Measurements from ENCODE around the gene ITGA2. TPM values are rescaled to one million over a fixed set of nuclear protein-coding genes. Genes with fewer than 3 reads are reported as not detected.

The ITGA2 gene
- total and polyA plus RNA-seq, 5 experiments from 2014 or later: 0.06 to 0.19 TPM; not detected in 3

- Mint-ChIP-seq H3K27ac (no peak overlapping the region), H3K4me3 (no peak overlapping the region), H3K4me1 (no peaks in the 10 kb centered on the region), H3K27me3 (peaks cover 0 to 6% (median 2%) of the 10 kb centered on the region in 5 donors), H3K36me3 (no peaks in the 10 kb centered on the region), H3K9me3 (no peaks in the 10 kb centered on the region)
- DNase-seq (no peak), ATAC-seq (no peak)
- POLR2A ChIA-PET: no interaction called here
Observed at GRCh38 chr5:53048248-53048647, 59.1 kb downstream of the ITGA2 start.

- no peaks in the 10 kb centered on the region for H3K9me3 Mint-ChIP-seq
- no peak for DNase-seq
- H3K4me3 Mint-ChIP-seq: no peak overlapping the region
- H3K27ac Mint-ChIP-seq: no peak overlapping the region
- peaks cover 0 to 9% (median 0%) of the 10 kb centered on the region in 5 donors for H3K27me3 Mint-ChIP-seq
- H3K36me3 Mint-ChIP-seq: no peaks in the 10 kb centered on the region
- H3K4me1 Mint-ChIP-seq: no peaks in the 10 kb centered on the region
- POLR2A ChIA-PET: no interaction called here
- no peak for ATAC-seq
Observed at GRCh38 chr5:53052499-53052898, 63.3 kb downstream of the ITGA2 start.

DNA sequence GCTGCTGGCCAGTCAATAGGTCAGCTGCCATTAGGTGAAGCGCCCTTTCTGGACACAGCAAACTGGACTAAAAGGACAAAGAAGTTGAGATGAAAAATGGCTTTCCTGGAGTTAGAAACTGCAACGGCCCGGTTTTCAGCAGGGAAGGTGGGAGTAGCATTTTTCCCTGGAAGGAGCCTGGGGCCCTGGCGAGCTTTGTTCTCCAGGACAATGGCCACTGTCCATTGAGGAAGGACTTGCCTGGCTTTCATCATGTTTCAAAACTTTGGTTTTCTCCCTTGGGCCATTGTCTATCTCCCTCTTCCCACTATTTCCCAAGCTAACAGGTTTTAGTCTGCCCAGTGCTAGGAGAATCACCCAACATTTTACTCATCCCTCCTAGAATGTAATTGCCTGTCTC, 64.2 kb downstream of the ITGA2 start:
- Mint-ChIP-seq H3K36me3 (no peaks in the 10 kb centered on the region), H3K27me3 (peaks cover 0 to 14% (median 4%) of the 10 kb centered on the region in 5 donors), H3K27ac (no peak overlapping the region), H3K4me3 (no peak overlapping the region), H3K9me3 (no peaks in the 10 kb centered on the region), H3K4me1 (no peaks in the 10 kb centered on the region)
- DNase-seq: no peak
- ATAC-seq: no peak
- POLR2A ChIA-PET: no interaction called here

DNA sequence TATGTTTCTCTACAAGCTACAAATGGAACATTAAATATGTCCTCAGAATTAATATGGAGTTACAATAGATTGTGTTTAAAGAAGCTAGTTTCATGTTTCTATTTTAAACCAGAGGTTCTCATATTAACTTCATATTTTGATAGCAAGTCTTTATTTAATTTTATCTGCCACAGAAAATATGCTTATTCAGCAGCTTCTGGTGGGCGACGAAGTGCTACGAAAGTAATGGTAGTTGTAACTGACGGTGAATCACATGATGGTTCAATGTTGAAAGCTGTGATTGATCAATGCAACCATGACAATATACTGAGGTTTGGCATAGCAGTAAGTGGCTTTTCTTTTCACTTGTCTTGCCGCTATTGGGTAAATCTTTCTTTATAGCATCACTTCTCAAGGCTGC, 66.2 kb downstream of the ITGA2 start:
- Mint-ChIP-seq H3K4me1 (no peaks in the 10 kb centered on the region), H3K27me3 (peaks cover 0 to 18% (median 8%) of the 10 kb centered on the region in 5 donors), H3K9me3 (no peaks in the 10 kb centered on the region), H3K36me3 (no peaks in the 10 kb centered on the region), H3K4me3 (no peak overlapping the region), H3K27ac (no peak overlapping the region)
- DNase-seq (no peak), ATAC-seq (no peak)
- POLR2A ChIA-PET: no interaction called here

DNA sequence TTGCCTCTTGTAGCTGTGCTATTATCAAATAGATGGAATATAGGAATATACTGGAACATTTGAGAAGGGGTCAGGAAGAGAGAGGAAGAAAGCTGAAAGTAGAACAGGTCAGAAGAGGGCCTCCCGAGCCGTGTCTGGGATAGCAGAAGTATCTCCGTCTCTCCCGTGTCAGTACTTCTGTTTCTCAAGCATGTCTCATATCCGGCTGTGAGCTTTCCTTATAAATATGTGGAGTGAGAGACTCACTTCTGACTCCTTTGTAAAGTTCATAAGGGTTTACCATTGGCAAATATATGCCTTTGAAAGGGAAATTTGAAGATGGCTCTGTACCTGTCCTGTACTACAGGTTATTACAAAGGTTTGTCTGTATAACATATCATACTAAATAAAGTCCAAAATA, 70.1 kb downstream of the ITGA2 start:
- Mint-ChIP-seq H3K4me1 (no peaks in the 10 kb centered on the region), H3K27me3 (peaks cover 0 to 25% (median 11%) of the 10 kb centered on the region in 5 donors), H3K27ac (no peak overlapping the region), H3K36me3 (no peaks in the 10 kb centered on the region), H3K4me3 (no peak overlapping the region), H3K9me3 (no peaks in the 10 kb centered on the region)
- no peak for DNase-seq
- no peak for ATAC-seq
- POLR2A ChIA-PET: no interaction called here

DNA sequence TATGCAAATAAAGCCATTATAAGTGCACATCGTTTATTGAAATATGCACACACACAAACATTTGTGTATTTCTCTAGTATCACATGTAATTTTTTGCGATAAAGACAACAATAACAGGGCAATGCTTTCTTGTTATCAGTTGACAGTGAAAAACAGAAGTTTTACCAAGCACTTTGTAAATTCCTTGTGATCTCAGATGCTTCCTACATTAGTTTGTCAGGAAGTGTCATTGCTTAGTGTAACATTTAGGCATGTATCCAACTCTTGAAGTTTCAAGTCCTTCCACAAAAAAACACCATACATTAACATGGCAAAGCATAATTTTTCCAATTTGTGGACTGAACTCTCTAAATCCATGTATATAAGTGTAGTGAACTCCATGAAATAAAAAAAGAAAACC, 74.0 kb downstream of the ITGA2 start:
- ATAC-seq: no peak
- Mint-ChIP-seq H3K27me3 (peaks cover 0 to 24% (median 9%) of the 10 kb centered on the region in 5 donors), H3K4me3 (no peak overlapping the region), H3K27ac (no peak overlapping the region), H3K36me3 (no peaks in the 10 kb centered on the region), H3K9me3 (no peaks in the 10 kb centered on the region), H3K4me1 (no peaks in the 10 kb centered on the region)
- DNase-seq: no peak
- POLR2A ChIA-PET: no interaction called here

- no peaks in the 10 kb centered on the region for H3K36me3 Mint-ChIP-seq
- no peak overlapping the region for H3K4me3 Mint-ChIP-seq
- H3K27me3 Mint-ChIP-seq: peaks cover 0 to 18% (median 8%) of the 10 kb centered on the region in 5 donors
- POLR2A ChIA-PET: no interaction called here
- no peak overlapping the region for H3K27ac Mint-ChIP-seq
- no peak for DNase-seq
- no peaks in the 10 kb centered on the region for H3K9me3 Mint-ChIP-seq
- H3K4me1 Mint-ChIP-seq: no peaks in the 10 kb centered on the region
- no peak for ATAC-seq
Observed at GRCh38 chr5:53063791-53064190, 74.6 kb downstream of the ITGA2 start.

DNA sequence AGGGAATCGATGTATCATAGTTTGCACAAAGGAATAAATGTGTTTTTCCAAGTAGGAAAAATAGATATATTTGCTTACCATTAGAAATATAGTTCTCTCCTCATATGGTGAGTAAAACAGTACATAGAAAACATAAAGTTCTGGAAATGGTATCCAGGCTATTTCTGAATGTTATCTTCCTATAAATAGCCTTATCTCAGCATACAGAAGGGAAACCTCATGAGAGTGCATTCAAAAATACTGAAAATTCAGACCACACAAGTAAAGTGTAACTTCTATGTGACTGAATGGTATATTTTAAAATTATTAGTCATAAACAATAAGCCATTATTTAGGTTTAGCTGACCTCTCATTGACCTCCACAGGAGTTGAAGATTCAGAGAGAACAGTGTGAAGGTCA, 76.9 kb downstream of the ITGA2 start:
- POLR2A ChIA-PET: no interaction called here
- DNase-seq: no peak
- Mint-ChIP-seq H3K27me3 (peaks cover 0 to 8% (median 3%) of the 10 kb centered on the region in 5 donors), H3K4me3 (no peak overlapping the region), H3K9me3 (no peaks in the 10 kb centered on the region), H3K27ac (no peak overlapping the region), H3K4me1 (no peaks in the 10 kb centered on the region), H3K36me3 (no peaks in the 10 kb centered on the region)
- ATAC-seq: no peak

DNA sequence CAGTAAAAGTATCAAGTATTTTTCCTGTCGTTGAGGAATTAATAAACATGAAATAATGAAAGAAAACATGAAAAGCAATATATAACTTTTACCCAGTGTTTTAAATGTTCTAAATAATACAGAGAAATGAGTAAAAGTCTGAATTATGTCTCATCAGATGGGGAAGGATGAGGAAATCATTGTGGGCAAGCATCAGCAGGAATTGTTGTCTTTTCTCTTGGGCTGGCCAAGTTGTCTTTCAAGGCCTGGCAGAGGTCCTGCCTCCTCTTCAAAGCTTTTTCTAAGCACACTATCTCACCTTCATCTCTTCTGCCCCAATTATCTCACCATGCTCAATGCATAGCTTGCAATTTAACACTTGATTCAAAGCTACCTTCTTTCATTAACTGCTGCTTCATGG, 78.5 kb downstream of the ITGA2 start:
- no peak for DNase-seq
- POLR2A ChIA-PET: no interaction called here
- Mint-ChIP-seq H3K4me1 (no peaks in the 10 kb centered on the region), H3K9me3 (no peaks in the 10 kb centered on the region), H3K4me3 (no peak overlapping the region), H3K27me3 (peaks cover 0 to 5% (median 3%) of the 10 kb centered on the region in 5 donors), H3K36me3 (no peaks in the 10 kb centered on the region), H3K27ac (no peak overlapping the region)
- no peak for ATAC-seq

GRCh38 chr5:53068291-53068836, 79.2 kb downstream of the ITGA2 start:
- Mint-ChIP-seq H3K27me3 (peaks cover 2 to 8% (median 3%) of the 10 kb centered on the region in 5 donors), H3K4me1 (no peaks in the 10 kb centered on the region), H3K4me3 (no peak overlapping the region), H3K36me3 (no peaks in the 10 kb centered on the region), H3K9me3 (no peaks in the 10 kb centered on the region), H3K27ac (no peak overlapping the region)
- ATAC-seq (no peak), DNase-seq (no peak)
- POLR2A ChIA-PET: no interaction called here

DNA sequence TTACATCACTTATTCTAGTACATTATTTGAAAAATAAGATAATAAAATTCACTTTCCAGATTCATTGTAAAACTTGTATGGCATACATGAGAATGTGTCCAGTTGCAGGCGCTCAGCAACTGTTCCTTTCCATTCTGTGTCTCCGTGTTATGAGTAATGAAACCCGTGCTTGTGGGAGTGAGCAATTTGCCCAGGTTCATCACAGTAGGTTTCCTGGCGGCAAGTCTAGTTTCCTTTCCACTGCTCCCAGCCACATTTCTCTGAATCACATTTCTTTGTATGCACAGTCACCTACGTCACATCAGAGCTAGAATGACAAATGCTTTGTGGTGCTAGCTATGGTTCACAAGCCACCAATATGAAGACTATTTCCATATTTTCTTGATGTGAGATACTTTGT, 80.5 kb downstream of the ITGA2 start:
- ATAC-seq: no peak
- Mint-ChIP-seq H3K36me3 (no peaks in the 10 kb centered on the region), H3K27me3 (peaks cover 3 to 10% (median 4%) of the 10 kb centered on the region in 5 donors), H3K27ac (no peak overlapping the region), H3K4me1 (no peaks in the 10 kb centered on the region), H3K9me3 (no peaks in the 10 kb centered on the region), H3K4me3 (no peak overlapping the region)
- DNase-seq: no peak
- POLR2A ChIA-PET: interaction anchor here (0.9 kb wide), 1 partner anchor 80 kb away, joined by 3 read pairs; no protein-coding TSS in a partner anchor

DNA sequence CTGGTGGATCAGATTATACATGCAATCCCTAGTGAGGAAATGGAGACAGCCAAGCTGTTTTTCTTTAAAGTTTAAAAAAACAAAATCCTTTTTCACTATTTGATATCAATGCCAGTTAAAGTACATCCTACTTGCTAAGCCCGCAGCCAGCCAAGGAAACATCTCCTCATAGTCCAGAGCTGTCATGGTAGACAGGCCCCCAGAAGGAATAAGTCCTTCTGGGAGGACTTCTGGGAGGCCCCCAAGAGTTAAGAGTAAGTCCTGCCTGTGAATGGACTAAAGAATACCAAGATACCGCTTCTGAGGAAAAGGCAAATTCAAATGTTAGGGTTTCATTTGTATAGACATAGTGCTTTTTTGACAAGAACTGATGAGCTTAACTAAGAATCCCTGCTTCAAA, 82.1 kb downstream of the ITGA2 start:
- POLR2A ChIA-PET: no interaction called here
- no peak for DNase-seq
- Mint-ChIP-seq H3K4me1 (no peaks in the 10 kb centered on the region), H3K9me3 (no peaks in the 10 kb centered on the region), H3K27me3 (peaks cover 3 to 16% (median 6%) of the 10 kb centered on the region in 5 donors), H3K4me3 (no peak overlapping the region), H3K36me3 (no peaks in the 10 kb centered on the region), H3K27ac (no peak overlapping the region)
- ATAC-seq: no peak

DNA sequence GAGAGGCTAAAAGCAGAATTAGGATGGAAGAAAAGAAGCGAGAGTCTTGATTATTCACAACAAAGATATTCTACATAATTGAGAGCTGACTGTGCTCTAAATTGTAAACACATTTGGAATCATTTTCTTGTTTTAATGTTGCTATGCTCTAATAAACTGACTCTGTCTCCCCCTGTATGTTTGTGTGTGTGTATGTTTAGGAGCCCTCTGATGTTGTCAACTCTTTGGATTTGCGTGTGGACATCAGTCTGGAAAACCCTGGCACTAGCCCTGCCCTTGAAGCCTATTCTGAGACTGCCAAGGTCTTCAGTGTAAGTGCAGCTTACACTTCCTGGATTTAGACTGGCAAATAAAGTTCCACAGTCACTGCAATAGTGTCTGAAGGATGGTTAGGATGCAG, 82.6 kb downstream of the ITGA2 start:
- ATAC-seq (no peak), DNase-seq (no peak)
- no peak overlapping the region for H3K4me3 Mint-ChIP-seq
- H3K27me3 Mint-ChIP-seq: peaks cover 3 to 16% (median 6%) of the 10 kb centered on the region in 5 donors
- no peaks in the 10 kb centered on the region for H3K9me3 Mint-ChIP-seq
- H3K4me1 Mint-ChIP-seq: no peaks in the 10 kb centered on the region
- H3K27ac Mint-ChIP-seq: no peak overlapping the region
- H3K36me3 Mint-ChIP-seq: no peaks in the 10 kb centered on the region
- POLR2A ChIA-PET: no interaction called here

DNA sequence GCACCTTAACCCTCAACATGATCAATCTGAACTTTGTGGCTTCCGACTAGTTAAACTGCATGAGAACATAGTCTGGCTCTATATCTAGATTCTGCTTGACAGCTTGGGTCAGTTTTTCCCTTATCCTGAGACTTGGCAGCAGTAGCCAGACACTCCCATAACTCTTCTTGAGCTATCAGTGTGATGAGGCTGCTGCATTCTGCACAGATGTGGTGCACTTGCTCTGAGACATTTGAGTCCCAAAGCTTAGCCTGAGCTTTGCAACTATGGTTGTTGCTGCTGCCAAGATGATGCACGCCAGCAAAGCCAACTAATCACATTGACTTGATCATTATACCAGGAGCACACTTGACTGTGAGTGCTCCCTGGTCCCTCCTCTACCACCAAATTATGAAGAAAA, 84.2 kb downstream of the ITGA2 start:
- Mint-ChIP-seq H3K9me3 (no peaks in the 10 kb centered on the region), H3K27me3 (peaks cover 4 to 16% (median 6%) of the 10 kb centered on the region in 5 donors), H3K4me3 (no peak overlapping the region), H3K27ac (no peak overlapping the region), H3K4me1 (no peaks in the 10 kb centered on the region), H3K36me3 (no peaks in the 10 kb centered on the region)
- POLR2A ChIA-PET: no interaction called here
- ATAC-seq: no peak
- DNase-seq: no peak

Data from naive thymus-derived CD8-positive, alpha-beta T cell (primary cell).